Middle frontal gyrus (tissue), 1 donor: ENCODE results near the gene CEP70.
A peak's percentile ranks its signal among the peaks of the same experiment; 100 is the strongest.
"Not testable (repeated sequence)": the region's sequence is repeated elsewhere in the genome, so short reads cannot be mapped to it uniquely, and the experiment has no call there.

ENCODE experiments used
- DNase-seq: peaks from one replicate; pipeline ENCODE4 v3.0.0-alpha.2; 2015; ENCODE audit warnings: low spot score; ENCODE audit errors: extremely low spot score

Gene CEP70

DNA sequence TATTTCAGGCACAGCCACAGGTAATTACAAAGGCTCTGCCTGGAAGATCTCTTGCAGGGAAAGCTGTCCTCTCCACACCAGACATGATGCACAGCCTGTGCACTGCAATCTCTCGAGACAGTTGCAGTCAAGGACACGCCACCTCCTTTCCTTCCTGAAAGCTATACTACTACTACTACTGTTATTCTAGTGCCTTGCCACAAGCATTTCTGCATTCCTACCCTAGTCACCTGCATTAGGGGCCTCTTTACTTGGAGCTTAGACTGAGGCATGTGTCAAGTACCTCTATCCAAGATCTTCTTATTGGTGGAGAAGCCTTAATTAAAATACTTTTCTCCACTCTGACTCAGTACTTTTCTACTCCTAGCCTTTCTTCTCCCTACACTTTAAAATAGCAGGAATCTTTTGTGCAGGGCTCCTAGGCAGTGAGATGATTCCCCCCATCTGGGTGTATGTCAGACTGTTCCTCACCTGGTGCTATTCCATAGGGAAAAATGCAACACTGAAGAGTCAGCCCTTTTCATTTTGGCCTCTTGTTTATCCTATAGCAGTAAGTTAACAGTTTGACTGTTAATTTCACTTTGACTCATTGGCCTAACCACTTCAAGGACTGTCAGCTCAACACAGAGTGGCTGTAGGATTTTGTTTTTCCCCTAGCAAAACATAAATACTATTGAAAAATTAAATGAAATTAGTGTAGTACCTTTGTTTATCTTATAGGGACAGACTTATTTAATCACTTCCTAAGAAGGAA, 80.8 kb downstream of the CEP70 start:
- no peak for DNase-seq

DNA sequence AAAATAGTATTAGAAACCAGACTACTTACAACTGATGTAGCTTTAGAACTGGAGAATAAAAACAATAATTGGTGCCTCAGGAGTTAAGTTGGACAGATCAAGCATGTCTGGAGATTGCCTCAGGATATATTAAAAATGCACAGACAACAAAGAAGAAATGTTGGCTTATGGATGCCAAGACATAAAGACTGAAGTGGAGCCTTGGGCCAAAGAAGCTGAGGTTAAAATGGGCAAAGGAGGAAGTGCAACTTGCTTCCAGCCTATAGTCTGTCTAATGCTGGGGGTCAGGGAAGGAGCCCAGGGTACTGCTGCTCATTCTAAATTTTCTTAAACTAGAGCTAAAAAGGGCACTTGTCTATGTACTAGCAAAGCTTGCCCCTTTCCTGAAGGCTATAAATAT, 82.1 kb downstream of the CEP70 start:
- no peak for DNase-seq

DNA sequence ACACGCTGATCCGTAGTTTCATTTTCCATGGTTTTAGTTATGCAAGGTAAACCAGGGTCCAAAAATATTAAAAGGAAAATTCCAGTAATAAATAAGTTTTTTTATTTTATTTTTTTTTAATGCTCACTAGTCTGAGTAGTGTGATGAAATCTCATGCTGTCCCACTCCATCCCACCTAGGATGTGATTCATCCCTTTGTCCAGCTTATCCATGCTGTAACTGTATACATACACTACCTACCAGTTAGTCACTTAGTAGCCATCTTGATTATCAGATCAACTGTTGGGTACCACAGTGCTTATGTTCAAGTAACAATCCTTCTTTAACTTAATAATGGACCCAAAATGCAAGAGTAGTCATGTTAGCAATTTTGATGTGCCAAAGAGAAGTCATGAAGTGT, 84.5 kb downstream of the CEP70 start:
- no peak for DNase-seq

DNA sequence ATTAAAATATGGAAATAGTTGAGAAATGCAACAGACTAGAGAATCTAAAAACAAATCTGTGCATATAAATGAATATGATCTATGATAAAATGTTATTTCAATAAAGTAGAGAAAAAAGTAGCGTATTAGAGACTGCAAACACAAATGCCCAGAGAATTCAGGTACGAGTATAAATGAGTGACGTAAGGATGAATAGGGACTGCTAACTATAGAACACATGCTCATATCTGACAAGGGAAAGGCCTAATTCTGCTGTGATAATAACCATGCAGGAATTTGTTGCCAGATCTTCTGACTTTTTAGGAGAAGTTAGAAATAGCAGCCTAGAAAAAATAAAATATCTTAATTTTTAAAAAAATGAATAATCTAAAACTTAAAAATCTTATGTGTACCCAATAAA, 86.5 kb downstream of the CEP70 start:
- no peak for DNase-seq

DNA sequence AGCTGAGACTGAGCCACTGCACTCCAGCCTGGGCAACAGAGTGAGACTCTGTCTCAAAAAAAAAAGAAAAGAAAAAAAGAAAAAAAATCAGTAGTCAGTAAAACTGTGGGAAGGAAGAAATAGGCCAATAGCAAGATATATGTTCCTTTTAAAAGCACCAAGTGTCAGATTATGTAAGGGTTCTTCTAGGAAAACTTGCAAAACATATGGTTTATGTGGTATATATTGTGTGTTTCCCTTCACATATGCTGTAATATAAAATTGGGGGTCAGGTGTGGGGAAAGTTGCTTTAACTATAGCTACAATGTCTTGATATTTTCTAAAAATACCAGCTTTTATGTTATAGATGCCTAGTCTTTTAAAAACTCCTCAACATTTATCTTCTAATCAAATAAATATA, 95.1 kb downstream of the CEP70 start:
- no peak for DNase-seq

DNA sequence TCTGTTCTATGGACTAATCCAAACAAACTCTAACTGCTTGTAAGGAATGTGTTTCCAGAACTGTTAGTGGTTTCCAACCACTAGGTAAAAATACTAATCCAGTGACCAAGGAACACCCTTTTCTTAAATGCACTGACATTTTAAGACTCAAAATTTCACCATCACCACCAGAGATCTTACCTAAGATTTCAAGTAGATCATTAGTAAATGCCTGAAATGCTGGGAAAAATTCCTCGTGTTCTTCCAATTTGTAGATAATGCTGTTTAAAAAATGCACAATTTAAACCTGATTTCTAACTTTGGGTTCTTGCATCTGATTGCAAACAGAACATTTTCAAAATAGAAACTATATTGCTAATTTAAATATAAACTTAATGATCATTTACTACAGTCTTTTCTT, 96.2 kb downstream of the CEP70 start:
- DNase-seq: no peak

DNA sequence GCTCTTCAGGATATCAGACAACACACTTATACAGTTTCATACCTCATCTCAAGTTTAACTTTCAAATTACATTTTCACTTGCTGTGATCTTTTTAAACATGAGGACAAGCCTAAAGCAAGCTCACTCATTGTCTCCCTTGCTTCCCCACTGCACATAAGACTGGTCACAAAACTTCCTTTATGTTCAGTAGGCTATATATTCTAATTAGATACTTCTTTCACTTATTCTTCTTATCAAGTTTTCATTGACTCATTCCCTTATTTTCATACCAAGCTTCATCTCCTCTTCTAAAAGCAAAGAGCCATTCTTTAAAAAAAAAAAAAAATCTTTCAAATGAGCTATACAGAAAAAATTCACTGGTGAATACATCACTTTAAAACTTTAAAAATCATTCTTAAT, 97.0 kb downstream of the CEP70 start:
- DNase-seq: no peak

DNA sequence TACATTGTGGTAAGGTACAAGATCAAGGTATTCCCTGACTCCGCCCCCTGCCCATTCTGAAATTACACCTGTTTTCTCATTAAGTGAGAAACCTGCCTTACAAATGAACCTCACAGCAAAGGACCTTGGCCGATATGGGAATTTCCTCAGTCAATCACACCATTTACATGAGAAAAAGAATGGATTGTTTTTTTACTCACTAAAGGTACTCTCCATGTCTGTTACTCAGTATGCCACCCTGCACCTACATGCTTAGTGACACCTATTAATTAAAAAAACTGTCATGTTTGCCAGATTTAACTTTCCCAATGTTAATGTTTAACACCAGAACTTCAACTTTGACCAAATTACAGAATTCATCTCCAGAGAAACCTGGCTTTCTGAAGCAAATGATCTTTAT, 97.6 kb downstream of the CEP70 start:
- no peak for DNase-seq

DNA sequence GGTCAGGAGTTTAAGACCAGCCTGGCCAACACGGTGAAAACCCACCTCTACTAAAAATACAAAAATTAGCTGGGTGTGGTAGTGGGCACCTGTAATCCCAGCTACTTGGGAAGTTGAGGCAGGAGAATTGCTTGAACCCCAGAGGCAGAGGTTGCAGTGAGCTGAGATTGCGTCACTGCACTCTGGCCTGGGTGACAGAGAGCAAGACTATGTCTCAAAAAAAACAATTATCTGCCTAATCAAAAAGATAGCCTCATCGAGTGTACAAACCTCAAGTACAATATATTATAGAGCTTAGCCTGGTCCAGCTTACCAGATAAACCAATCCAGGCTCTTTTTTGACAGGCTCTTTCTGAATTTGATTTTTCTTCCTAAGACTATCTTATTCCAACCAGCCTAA, 98.4 kb downstream of the CEP70 start:
- DNase-seq: not testable (repeated sequence)

DNA sequence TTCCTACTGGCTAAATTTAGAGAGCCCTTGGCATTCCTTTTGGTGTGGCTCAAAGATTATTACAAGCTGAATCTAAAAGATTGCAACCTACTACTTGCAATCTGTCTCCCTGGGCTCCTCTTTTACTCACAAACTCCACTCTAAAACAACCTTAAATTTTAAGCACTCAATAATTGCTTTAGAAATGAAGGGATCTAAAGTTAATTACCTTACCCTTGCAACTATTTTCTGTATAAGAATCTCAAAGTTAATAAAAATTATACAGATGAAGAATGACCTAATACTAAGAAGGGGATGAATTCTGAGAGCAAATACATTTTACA, 99.5 kb downstream of the CEP70 start:
- DNase-seq: no peak

DNA sequence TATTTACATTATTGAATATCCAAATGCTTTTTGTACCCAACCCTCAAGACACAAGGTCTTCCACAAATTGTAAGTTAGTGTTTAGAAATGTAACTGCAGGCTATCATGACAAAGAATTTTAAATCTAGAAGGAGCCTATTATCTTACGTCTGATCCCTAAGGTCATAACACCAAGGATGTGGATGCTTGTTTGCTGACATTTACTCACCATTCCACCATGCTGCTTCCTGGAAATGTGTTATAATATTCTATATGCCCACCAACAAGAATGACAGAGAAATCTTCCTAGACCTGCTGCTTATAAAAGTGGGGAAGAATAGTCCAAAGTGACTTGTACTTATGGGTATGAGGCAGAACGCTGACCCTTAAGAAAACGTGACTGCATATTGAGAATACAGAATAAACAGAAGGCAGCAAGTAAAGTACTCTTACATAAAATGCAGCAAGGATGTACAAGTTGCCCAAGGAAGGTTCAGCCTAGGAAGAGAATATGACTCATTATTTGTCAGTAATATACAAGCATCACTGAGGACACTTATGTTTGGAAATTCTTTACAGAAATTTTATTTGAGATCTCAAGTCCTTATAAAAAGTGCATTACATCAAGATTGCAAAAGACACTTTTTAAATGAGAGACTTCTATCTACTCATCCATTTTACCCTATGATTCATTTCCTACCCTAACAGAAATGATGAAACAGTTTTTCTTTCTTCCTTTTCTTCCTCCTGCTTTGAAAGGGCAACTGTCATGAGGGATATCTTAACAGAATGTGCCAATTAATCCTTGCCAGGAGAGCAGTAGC, 100.1 kb downstream of the CEP70 start:
- DNase-seq: peak; percentile 7

DNA sequence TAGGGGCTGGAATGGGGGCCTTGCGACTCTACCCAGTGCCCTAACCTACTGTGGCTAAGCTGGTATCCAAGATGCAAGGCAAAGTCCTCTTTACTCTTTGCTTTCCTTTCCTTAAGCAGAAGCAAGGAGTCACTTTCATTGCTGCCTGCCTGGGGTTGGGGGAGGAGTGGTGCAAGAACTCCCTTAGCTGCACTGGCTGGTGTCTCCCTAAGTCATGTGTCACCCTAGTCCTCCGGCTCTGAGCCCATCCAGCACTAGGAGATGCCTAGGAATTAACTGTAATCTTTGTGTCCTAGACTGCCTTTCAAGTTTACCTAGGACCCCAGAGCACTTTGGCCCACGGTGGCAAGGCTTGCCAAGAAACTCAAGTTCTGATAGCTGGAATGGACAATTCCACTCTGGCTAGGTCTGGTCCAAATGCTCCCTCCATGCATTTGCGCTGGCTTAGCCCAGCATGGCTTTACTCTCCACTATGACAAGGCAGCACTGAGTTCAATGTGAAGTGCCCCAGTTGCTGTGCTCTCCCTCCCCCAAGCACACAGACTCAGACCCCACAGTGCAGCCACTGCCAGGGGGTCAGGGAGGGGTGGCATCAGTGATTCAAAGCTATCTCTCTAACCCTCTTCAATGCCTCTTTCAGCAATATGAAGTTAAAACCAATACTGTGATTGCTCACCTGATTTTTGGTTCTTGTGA, 100.9 kb downstream of the CEP70 start:
- DNase-seq: no peak

DNA sequence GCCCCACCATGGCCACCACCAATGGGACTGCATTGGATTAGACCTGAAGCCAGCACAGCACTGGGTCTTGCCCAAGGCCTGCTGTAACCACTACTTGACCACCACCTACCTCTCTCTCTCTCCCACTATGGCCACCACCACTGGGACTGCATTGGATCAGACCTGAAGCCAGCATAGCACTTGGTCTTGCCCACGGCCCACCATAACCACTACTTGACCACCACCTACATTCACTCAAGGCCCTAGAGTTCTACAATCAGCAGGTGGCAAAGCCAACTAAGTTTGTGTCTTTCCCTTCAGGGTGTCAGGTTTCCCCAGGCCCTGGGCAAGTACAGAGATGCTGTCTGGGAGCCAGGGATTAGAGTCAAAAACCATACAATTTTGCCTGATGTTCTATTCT, 102.1 kb downstream of the CEP70 start:
- no peak for DNase-seq

DNA sequence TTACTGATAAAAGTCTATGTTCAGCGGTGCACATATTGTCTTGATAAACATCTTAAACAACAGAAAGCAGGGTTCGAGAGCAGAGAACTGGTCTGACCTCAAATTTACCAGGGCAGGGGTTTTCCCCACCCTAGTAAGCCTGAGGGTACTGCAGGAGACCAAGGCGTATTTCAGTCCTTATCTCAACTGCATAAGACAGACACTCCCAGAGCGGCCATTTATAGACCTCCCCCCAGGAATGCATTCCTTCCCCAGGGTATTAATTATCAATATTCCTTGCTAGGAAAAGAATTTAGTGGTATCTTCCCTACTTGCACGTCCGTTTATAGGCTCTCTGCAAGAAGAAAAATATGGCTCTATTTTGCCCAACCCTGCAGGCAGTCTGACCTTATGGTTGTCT, 107.5 kb downstream of the CEP70 start:
- DNase-seq: not testable (repeated sequence)

DNA sequence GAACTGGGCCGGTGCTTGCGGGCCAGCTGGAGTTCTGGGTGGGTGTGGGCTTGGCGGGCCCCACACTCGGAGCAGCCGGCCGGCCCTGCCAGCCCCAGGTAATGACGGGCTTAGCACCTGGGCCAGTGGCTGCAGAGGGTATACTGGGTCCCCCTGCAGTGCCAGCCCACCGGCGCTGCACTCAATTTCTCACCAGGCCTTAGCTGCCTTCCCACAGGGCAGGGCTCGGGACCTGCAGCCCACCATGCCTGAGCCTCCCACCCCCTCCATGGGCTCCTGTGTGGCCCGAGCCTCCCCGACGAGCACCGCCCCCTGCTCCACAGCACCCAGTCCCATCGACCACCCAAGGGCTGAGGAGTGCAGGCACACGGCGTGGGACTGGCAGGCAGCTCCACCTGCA, 109.4 kb downstream of the CEP70 start:
- DNase-seq: not testable (repeated sequence)

DNA sequence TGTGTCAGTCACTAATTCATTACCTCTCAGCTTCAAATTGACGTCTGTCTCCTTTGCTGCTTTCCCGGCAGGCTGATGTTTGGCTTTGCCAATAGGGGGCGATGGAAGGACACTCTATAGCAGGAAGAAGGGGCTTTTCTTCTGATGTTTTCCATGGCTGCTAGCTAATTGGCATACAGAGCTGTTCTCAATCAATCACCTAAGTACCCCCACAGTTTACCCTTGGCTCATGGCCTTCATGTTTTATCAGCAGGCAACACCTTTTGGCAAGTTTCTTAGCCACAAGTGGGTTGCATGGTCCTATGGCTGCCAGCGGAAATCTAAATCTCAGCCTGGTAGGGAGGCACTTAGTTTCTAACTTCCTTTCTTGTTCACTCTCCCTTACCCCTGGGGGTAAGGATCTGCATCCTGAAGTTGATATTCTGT, 114.6 kb downstream of the CEP70 start:
- no peak for DNase-seq

DNA sequence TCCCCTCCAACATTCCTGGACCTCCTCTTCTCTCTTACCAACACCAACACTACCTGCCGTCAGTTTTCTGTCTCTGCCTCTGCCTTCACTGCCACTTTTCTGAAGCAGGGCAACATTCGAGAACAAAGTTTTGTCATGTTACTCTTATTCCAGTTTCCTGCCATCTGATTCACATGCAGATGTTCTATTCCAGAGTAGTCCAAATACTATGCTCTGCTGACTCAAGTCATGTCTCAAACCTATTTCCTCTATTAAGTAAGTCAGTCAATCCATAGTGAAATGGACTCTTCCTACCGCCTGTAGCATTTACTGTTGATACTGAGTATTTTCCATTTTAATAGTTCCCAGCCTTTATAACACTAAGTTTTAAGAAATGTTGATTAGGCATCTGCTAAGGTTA, 116.3 kb downstream of the CEP70 start:
- DNase-seq: no peak

DNA sequence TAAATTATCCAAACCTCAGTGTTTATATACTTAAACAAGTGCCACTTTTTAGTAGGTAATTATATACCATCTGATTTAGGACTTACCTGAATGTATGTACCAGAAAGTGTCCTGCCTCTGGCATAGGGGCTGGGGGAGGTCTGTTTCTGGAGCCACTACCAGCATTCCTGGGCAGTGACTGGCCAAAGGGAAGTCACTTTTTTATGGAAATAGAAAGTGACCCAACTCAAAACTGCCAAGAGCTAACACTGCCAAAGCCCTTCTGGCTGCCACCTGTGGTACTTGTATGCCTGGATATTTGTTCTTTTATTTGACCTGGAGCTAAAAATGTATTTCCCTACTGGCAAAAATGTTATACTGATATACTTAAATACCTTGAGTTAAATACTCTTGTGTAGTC, 116.9 kb downstream of the CEP70 start:
- DNase-seq: no peak

DNA sequence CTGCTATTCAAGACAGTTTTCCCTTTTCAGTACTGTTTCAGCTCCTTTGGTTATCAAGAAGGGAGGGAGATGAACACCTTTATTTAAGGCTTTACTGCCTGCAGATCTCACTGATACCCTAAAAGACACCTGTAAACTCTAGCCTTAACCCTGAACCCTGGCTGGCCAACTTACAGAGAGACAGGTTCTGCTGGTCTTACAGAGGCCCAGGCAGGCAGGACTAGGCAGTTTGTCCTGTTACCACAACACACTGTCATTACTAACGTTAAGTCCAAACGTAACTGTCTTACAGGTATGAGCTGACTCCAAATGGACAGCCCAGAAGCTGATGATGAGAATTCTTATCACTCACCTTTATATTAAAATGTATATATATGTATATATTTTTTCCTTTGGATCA, 117.5 kb downstream of the CEP70 start:
- DNase-seq: no peak

DNA sequence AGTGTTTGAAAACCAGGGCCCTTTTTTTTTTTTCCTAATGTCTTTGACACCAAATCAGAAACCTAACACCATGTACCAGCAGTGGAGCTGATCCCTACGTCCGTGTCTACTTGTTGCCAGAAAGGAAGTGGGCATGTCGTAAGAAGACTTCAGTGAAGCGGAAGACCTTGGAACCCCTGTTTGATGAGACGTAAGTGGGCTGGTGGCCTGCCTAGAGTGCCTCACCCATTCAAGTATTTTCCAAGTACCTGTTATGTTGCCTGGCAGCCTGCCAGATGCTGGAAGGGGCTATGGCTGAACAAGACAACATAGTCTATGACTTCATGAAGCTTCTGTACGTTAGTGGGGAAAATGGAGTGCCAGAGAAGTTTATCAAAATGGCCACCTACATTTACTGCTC, 119.9 kb downstream of the CEP70 start:
- DNase-seq: no peak

DNA sequence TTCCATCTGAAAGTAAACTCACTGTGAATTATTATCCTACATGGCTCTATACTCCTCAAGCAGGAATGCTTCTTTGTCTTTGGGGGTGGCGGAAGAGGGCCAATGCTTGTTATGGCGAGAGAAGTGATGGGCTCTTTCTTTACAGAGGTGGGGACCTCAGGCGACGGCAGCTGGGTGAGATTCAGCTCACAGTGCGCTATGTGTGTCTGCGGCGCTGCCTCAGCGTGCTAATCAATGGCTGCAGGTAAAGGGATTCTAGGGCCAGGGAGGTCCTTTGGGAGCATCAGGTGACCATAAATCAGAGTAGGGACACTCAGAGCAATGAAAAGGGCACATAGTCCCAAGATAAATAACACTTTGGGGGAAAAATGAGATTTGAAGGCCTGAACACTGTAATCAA, 120.7 kb downstream of the CEP70 start:
- DNase-seq: no peak

DNA sequence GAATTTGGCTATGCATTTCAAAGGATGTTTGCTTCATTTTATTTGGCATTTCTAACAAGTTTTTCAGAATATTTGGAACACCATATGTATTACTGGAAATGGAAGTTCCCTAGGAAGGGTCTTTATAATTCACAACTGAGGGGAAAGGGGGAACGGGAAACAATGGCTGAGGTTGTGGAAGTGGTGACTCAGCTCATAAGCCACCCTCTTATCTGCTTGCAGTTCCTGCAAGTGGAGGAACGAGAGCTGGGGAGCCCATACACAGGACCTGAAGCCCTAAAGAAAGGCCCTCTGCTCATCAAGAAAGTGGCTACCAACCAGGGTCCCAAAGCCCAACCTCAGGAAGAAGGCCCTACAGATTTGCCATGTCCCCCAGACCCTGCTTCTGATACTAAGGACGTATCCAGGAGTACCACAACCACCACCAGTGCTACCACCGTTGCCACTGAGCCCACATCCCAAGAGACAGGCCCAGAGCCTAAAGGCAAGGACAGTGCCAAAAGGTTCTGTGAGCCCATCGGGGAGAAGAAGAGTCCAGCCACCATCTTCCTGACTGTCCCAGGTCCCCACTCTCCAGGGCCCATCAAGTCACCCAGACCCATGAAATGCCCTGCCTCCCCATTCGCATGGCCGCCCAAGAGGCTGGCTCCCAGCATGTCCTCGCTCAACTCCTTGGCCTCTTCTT, 121.8 kb downstream of the CEP70 start:
- DNase-seq: no peak
